A549 (cell line): ENCODE results near the gene S100B. TPM values are rescaled to one million over a fixed set of nuclear protein-coding genes. Genes with fewer than 3 reads are reported as not detected.

Source experiments
- ATAC-seq, 2 experiments: fragments of 200-7000 bp in 1 of 2; fragments of >200 bp in 1 of 2; cut with Nextera tagmentation in 1 of 2; cut with Tn5 transposase in 1 of 2; 3 replicates each; pipeline versions ENCODE4 v1.8.0 to v1.9.1; 2018 to 2020; ENCODE audit warnings: mild to moderate bottlenecking in 1 of 2, moderate library complexity in 1 of 2
- CTCF ChIA-PET: fragments of 300-600 bp; sonication (Branson Sonifier 250); formaldehyde crosslinking; extraction: SDS; loops from one replicate; lab custom pipeline; 2021; ENCODE audit warnings: antibody characterized with exemption, inconsistent platforms; lab: Yijun Ruan, JAX
- POLR2A ChIA-PET: fragments of 350-600 bp; formaldehyde crosslinking; extraction: SDS; loops from one replicate; lab custom pipeline; 2021; ENCODE audit warnings: antibody characterized with exemption, inconsistent platforms; lab: Yijun Ruan, JAX
- DNase-seq, 2 experiments: peaks; one replicate each; pipeline versions ENCODE4 v3.0.0 to v3.0.0-alpha.2; 2011 to 2016; ENCODE audit warnings: low read depth in 1 of 2, low spot score in 1 of 2
- FAIRE-seq: peaks from 2 replicates; lab custom pipeline; 2011; peaks lifted over from hg19 to GRCh38; lab: Jason Lieb, UNC
- H3K27ac ChIP-seq, 2 experiments: fragments of >200 bp; sonication (Bioruptor Twin); formaldehyde crosslinking; 3 replicates each; pipeline ENCODE4 v1.5.1; 2016 to 2017
- H3K4me1 ChIP-seq: fragments of >200 bp; sonication (Bioruptor Twin); formaldehyde crosslinking; 3 replicates; pipeline ENCODE4 v1.6.1; 2016
- H3K4me2 ChIP-seq: fragments of >200 bp; sonication (Bioruptor Twin); formaldehyde crosslinking; 3 replicates; pipeline ENCODE4 v1.6.1; 2016
- H3K4me3 ChIP-seq: fragments of >200 bp; sonication (Bioruptor Twin); formaldehyde crosslinking; 3 replicates; pipeline ENCODE4 v1.5.1; 2016
- H3K9me3 ChIP-seq: fragments of >200 bp; sonication (Bioruptor Twin); formaldehyde crosslinking; 3 replicates; pipeline ENCODE4 v1.6.1; 2016
- CBX2 ChIP-seq: fragments of 200-600 bp; sonication (generic); IDR thresholded peaks from 2 replicates; pipeline ENCODE4 v1.6.1; 2016; ENCODE audit warnings: low read depth, mild to moderate bottlenecking, borderline replicate concordance
- CBX8 ChIP-seq: fragments of 200-600 bp; sonication (generic); IDR thresholded peaks from 2 replicates; pipeline ENCODE4 v1.6.1; 2016
- CHD2 ChIP-seq: fragments of 150-350 bp; IDR thresholded peaks from 2 replicates; pipeline ENCODE4 v1.6.1; 2014; ENCODE audit warnings: low read length; ENCODE audit not compliant: partially characterized antibody
- CHD4 ChIP-seq: fragments of 200-600 bp; sonication (generic); IDR thresholded peaks from 2 replicates; pipeline ENCODE4 v1.6.1; 2016; ENCODE audit warnings: antibody characterized with exemption, mild to moderate bottlenecking, borderline replicate concordance
- EP300 ChIP-seq, 2 experiments: fragments of >200 bp; sonication (Bioruptor Twin); formaldehyde crosslinking; IDR thresholded peaks; 2 replicates in 1 of 2; 3 replicates in 1 of 2; pipeline ENCODE4 v1.6.1; 2016 to 2017
- ESRRA ChIP-seq: fragments of 150-350 bp; IDR thresholded peaks from 2 replicates; pipeline ENCODE4 v1.6.1; 2014; ENCODE audit warnings: mild to moderate bottlenecking, low read length, borderline replicate concordance
- FOSB ChIP-seq: fragments of 250-450 bp; sonication (Bioruptor Pico); IDR thresholded peaks from 2 replicates; pipeline ENCODE4 v1.5.0; 2020; ENCODE audit warnings: mild to moderate bottlenecking, moderate library complexity
- FOSL2 ChIP-seq, 2 experiments: fragments of 450-650 bp in 1 of 2; fragments of >200 bp in 1 of 2; sonication (Bioruptor Twin) in 1 of 2; formaldehyde crosslinking; IDR thresholded peaks; 2 replicates each; pipeline versions ENCODE4 v1.5.0 to v1.6.1; 2016 to 2020; ENCODE audit warnings: mild to moderate bottlenecking in 1 of 2, moderate library complexity in 1 of 2
- HOXB5 ChIP-seq: fragments of 250-450 bp; sonication (Bioruptor Pico); IDR thresholded peaks from 2 replicates; pipeline ENCODE4 v1.5.0; 2020; ENCODE audit warnings: mild to moderate bottlenecking, moderate library complexity
- MAZ ChIP-seq: fragments of 150-350 bp; IDR thresholded peaks from 2 replicates; pipeline ENCODE4 v1.6.1; 2014; ENCODE audit warnings: antibody characterized with exemption, low read depth, low read length, borderline replicate concordance
- NR3C1 ChIP-seq: fragments of >200 bp; sonication (Bioruptor Twin); formaldehyde crosslinking; IDR thresholded peaks from 3 replicates; pipeline ENCODE4 v1.6.1; 2017
- POLR2A ChIP-seq: IDR thresholded peaks from 2 replicates; pipeline ENCODE4 v1.6.1; 2012; ENCODE audit warnings: mild to moderate bottlenecking, low read length
- POLR2AphosphoS2 ChIP-seq: conservative IDR thresholded peaks from 2 replicates; pipeline ENCODE4 v1.6.1; 2012; ENCODE audit warnings: low read length, improper control_type of control experiment, inconsistent platforms
- RARB ChIP-seq: fragments of 250-450 bp; sonication (Bioruptor Pico); IDR thresholded peaks from 2 replicates; pipeline ENCODE4 v1.8.0; 2021; ENCODE audit warnings: mild to moderate bottlenecking, moderate library complexity
- RCOR1 ChIP-seq: fragments of 150-350 bp; IDR thresholded peaks from 2 replicates; pipeline ENCODE4 v1.6.1; 2014; ENCODE audit warnings: antibody characterized with exemption, low read length, low read depth
- RFX5 ChIP-seq: fragments of 450-650 bp; IDR thresholded peaks from 2 replicates; pipeline ENCODE4 v1.7.1; 2014; ENCODE audit warnings: antibody characterized with exemption, mild to moderate bottlenecking, moderate library complexity
- RNF2 ChIP-seq: fragments of 200-600 bp; sonication (generic); IDR thresholded peaks from 2 replicates; pipeline ENCODE4 v1.6.1; 2016; ENCODE audit warnings: low read depth, mild to moderate bottlenecking, antibody characterized with exemption, moderate library complexity, borderline replicate concordance
- SMC3 ChIP-seq: fragments of >200 bp; sonication (Bioruptor Twin); formaldehyde crosslinking; IDR thresholded peaks from 3 replicates; pipeline ENCODE4 v1.6.1; 2018; ENCODE audit warnings: inconsistent platforms
- TP53 ChIP-seq: fragments of 250-450 bp; sonication (Bioruptor Pico); IDR thresholded peaks from 2 replicates; pipeline ENCODE4 v1.5.0; 2021; ENCODE audit warnings: mild to moderate bottlenecking, moderate library complexity
- WGBS: methylation state at CpG from one replicate; pipeline ENCODE4 v1.1.6; 2017; ENCODE audit errors: missing lambda C conversion rate; 5-methylcytosine and 5-hydroxymethylcytosine counted together
- polyA plus RNA-seq, 4 experiments: library from polyadenylated mRNA; depleted of rRNA in 3 of 4; stranded (reverse); fragments of >200 nt; fragmentation: RNase III in 1 of 4; extraction: RNeasy Plus Mini Kit Qiagen cat#74134 plus additional on column Dnase treatment in 1 of 4; gene quantifications; 2 replicates in 3 of 4; 3 replicates in 1 of 4; pipeline ENCODE4 v1.2.3, GENCODE V29; 2011 to 2017
- TF ChIP-seq, protein P1 (sequence below): fragments of >200 bp; sonication (Bioruptor Twin); formaldehyde crosslinking; IDR thresholded peaks from 3 replicates; pipeline ENCODE4 v1.5.1; 2016
- TF ChIP-seq, protein P2 (sequence below): IDR thresholded peaks from 2 replicates; pipeline ENCODE4 v1.6.1; 2012
- TF ChIP-seq, protein P3 (sequence below): fragments of 250-450 bp; sonication (Bioruptor Pico); IDR thresholded peaks from 2 replicates; pipeline ENCODE4 v1.5.0; 2021; ENCODE audit warnings: mild to moderate bottlenecking, moderate library complexity, borderline replicate concordance
- TF ChIP-seq, protein P4 (sequence below): fragments of >200 bp; sonication (Bioruptor Twin); formaldehyde crosslinking; IDR thresholded peaks from 3 replicates; pipeline ENCODE4 v1.6.1; 2016

The S100B gene
- polyA plus RNA-seq, 2 of the 4 experiments (the other 2 are of a cell fraction) = not detected

DNA sequence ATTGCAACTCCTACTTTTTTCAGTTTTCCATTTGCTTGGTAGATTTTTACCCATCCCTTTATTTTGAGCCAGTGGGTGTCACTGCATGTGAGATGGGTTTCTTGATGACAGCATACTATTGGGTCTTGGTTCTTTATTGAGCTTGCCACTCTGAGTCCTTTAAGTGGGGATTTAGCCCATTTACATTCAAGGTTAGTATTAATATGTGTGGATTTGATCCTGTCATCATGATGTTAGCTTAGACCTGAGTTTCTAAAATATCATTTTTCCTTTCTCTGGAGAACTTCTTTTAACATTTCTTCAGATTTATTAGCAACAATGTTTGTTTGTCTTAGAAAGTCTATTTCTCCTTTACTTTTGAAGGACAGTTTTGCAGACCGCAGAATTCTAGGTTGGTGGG, 11.8 kb upstream of the S100B start:
- no peaks in the 10 kb centered on the region for H3K4me1 ChIP-seq
- POLR2A ChIA-PET = no interaction called here
- no peak overlapping the region for H3K27ac ChIP-seq
- H3K4me3 ChIP-seq = no peak overlapping the region
- H3K4me2 ChIP-seq = no peak overlapping the region
- H3K9me3 ChIP-seq = no peaks in the 10 kb centered on the region
- WGBS = 82% methylated on average over 1 of the region's 1 CpG
- TF ChIP-seq POLR2AphosphoS2 (no peak), CBX2 (no peak), NR3C1 (no peak), POLR2A (no peak), CBX8 (no peak), ESRRA (no peak), RNF2 (no peak), CHD4 (no peak), EP300 (IDR thresholded peaks at IDR 0.05) (no peak), CHD2 (no peak), RFX5 (no peak), TP53 (CRISPR knock-in tag) (no peak), MAZ (no peak), FOSL2 (IDR thresholded peaks at IDR 0.05) (no peak), FOSL2 (CRISPR knock-in tag; IDR thresholded peaks at IDR 0.05) (no peak)
- TF ChIP-seq, protein P1, sequence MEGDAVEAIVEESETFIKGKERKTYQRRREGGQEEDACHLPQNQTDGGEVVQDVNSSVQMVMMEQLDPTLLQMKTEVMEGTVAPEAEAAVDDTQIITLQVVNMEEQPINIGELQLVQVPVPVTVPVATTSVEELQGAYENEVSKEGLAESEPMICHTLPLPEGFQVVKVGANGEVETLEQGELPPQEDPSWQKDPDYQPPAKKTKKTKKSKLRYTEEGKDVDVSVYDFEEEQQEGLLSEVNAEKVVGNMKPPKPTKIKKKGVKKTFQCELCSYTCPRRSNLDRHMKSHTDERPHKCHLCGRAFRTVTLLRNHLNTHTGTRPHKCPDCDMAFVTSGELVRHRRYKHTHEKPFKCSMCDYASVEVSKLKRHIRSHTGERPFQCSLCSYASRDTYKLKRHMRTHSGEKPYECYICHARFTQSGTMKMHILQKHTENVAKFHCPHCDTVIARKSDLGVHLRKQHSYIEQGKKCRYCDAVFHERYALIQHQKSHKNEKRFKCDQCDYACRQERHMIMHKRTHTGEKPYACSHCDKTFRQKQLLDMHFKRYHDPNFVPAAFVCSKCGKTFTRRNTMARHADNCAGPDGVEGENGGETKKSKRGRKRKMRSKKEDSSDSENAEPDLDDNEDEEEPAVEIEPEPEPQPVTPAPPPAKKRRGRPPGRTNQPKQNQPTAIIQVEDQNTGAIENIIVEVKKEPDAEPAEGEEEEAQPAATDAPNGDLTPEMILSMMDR = no peak
- ATAC-seq (no peak), DNase-seq (no peak), FAIRE-seq (no peak)
- CTCF ChIA-PET = no interaction called here

DNA sequence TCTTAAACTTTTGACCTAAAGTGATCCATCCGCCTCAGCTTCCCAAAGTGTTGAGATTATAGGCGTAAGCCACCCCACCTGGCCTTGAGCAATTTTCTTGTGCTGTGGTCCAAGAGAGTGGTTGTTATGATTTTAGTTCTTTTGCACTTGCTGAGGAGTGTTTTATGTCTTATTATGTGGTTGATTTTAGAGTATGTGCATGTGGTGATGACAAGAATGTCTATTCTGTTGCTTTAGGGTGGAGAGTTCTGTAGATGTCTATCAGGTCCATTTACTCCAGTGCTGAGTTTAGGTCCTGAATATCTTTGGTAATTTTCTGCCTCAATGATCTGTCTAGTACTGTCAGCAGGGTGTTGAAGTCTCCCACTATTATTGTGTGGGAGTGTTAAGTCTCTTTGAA, 11.2 kb upstream of the S100B start:
- no peak for TF ChIP-seq RARB
- TF ChIP-seq, all 56 proteins: peak for 0
- ATAC-seq (no peak), DNase-seq (no peak), FAIRE-seq (no peak)
- POLR2A ChIA-PET = interaction anchor here (0.9 kb wide), 1 partner anchor 19 kb away, joined by 12 read pairs; the partner anchor contains the start of gene PRMT2
- Histone ChIP-seq H3K4me3 (no peak overlapping the region), H3K27ac (no peak overlapping the region), H3K4me1 (no peaks in the 10 kb centered on the region), H3K9me3 (no peaks in the 10 kb centered on the region), H3K4me2 (no peak overlapping the region)
- CTCF ChIA-PET = interaction anchor here (1.5 kb wide), 1 partner anchor 11 kb away, joined by 3 read pairs; no protein-coding TSS in a partner anchor
- WGBS = 51% methylated on average over 2 of the region's 2 CpGs

DNA sequence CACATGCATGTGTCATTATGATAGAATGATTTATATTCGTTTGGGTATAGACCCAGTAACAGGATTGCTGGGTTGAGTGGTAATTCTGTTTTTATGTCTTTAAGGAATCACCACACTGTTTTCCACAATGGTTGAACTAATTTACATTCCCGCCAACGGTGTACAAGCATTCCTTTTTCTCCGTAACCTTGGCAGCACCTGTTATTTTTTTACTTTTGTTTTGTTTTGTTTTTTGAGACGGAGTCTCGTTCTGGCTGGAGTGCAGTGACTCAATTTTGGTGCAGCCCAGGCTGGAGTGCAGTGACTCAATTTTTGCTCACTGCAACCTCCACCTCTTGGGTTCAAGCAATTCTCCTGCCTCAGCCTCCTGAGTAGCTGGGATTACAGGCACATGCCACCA, 8.5 kb upstream of the S100B start:
- FAIRE-seq (no peak), ATAC-seq (no peak), DNase-seq (no peak)
- no peak for TF ChIP-seq FOSL2 (IDR thresholded peaks at IDR 0.05)
- TF ChIP-seq FOSL2 (CRISPR knock-in tag; IDR thresholded peaks at IDR 0.05) = no peak
- TF ChIP-seq NR3C1 = no peak
- no peak for TF ChIP-seq RCOR1
- TF ChIP-seq MAZ = no peak
- TF ChIP-seq RFX5 = no peak
- TF ChIP-seq, protein P2, sequence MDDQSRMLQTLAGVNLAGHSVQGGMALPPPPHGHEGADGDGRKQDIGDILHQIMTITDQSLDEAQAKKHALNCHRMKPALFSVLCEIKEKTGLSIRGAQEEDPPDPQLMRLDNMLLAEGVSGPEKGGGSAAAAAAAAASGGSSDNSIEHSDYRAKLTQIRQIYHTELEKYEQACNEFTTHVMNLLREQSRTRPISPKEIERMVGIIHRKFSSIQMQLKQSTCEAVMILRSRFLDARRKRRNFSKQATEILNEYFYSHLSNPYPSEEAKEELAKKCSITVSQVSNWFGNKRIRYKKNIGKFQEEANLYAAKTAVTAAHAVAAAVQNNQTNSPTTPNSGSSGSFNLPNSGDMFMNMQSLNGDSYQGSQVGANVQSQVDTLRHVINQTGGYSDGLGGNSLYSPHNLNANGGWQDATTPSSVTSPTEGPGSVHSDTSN = no peak
- TF ChIP-seq ESRRA = no peak
- TF ChIP-seq FOSB (CRISPR knock-in tag) = no peak
- TF ChIP-seq CHD2 = no peak
- TF ChIP-seq HOXB5 = no peak
- TF ChIP-seq, protein P3, sequence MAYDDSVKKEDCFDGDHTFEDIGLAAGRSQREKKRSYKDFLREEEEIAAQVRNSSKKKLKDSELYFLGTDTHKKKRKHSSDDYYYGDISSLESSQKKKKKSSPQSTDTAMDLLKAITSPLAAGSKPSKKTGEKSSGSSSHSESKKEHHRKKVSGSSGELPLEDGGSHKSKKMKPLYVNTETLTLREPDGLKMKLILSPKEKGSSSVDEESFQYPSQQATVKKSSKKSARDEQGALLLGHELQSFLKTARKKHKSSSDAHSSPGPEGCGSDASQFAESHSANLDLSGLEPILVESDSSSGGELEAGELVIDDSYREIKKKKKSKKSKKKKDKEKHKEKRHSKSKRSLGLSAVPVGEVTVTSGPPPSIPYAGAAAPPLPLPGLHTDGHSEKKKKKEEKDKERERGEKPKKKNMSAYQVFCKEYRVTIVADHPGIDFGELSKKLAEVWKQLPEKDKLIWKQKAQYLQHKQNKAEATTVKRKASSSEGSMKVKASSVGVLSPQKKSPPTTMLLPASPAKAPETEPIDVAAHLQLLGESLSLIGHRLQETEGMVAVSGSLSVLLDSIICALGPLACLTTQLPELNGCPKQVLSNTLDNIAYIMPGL (CRISPR knock-in tag) = no peak
- TF ChIP-seq, protein P4, sequence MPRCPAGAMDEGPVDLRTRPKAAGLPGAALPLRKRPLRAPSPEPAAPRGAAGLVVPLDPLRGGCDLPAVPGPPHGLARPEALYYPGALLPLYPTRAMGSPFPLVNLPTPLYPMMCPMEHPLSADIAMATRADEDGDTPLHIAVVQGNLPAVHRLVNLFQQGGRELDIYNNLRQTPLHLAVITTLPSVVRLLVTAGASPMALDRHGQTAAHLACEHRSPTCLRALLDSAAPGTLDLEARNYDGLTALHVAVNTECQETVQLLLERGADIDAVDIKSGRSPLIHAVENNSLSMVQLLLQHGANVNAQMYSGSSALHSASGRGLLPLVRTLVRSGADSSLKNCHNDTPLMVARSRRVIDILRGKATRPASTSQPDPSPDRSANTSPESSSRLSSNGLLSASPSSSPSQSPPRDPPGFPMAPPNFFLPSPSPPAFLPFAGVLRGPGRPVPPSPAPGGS = no peak
- no peak for TF ChIP-seq SMC3
- Histone ChIP-seq H3K27ac (no peak overlapping the region), H3K4me2 (no peak overlapping the region), H3K4me3 (no peak overlapping the region), H3K9me3 (no peaks in the 10 kb centered on the region; the same call in 2 of the 3 replicates), H3K4me1 (no peaks in the 10 kb centered on the region)
- WGBS = 23% methylated on average over 6 of the region's 6 CpGs
- POLR2A ChIA-PET = no interaction called here
- CTCF ChIA-PET = no interaction called here
